ENCODE results near the gene GHR. TPM values are rescaled to one million over a fixed set of nuclear protein-coding genes. Genes with fewer than 3 reads are reported as not detected.

GHR gene
- total RNA-seq, 1 donor from 2014 or later = 0.17 TPM

- DNase-seq (ENCODE audit: low read depth) = no peak
- no peak for TF ChIP-seq CTCF (conservative IDR thresholded peaks at IDR 0.05; ENCODE audit: low read depth, low read length)
- H3K4me3 ChIP-seq (ENCODE audit: low read depth, low read length) = no peak overlapping the region
Observed at GRCh38 chr5:42506662-42507061, 83.4 kb downstream of the GHR start.

- no peak for TF ChIP-seq CTCF (conservative IDR thresholded peaks at IDR 0.05; ENCODE audit: low read depth, low read length)
- no peak overlapping the region for H3K4me3 ChIP-seq (ENCODE audit: low read depth, low read length)
- DNase-seq (ENCODE audit: low read depth) = no peak
Observed at GRCh38 chr5:42507451-42508097, 84.3 kb downstream of the GHR start.

DNA sequence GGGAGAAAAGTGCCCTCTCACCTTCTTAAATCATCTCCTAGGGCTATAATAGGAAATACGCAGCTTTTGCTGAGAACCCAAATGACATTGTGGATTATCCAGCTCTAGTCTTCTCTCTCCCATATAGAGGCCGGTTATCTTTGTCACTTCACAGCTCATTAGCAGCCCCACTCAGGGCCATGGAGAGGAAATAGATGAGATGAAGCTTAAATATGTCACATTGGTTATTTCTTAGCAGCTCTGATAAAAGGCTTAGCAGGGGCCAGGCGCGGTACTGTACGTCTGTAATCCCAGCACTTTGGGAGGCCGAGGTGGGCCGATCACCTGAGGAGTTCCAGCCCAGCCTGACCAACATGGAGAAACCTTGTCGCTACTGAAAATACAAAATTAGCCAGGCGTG, 90.0 kb downstream of the GHR start:
- no peak for DNase-seq (ENCODE audit: low read depth)
- TF ChIP-seq CTCF (conservative IDR thresholded peaks at IDR 0.05; ENCODE audit: low read depth, low read length) = no peak

DNA sequence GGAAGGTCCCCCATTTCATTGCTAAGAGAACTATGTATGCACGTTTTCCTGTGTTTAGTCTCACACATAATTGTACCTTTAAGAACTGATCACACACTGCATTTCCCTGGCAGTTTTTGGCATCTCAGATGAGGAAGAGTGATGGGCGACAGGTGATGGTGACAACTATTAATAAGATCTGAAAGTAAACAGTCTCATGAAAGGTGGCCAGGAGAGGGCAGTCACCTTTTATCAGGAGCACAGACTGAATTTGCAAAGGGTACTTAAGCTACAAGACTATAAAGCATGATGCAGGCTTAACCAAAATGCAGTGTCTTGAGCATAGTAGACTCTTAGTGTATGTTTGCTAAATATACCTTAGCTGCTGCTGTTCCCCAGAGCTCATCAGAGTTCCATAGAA, 91.5 kb downstream of the GHR start:
- no peak for DNase-seq (ENCODE audit: low read depth)
- no peak overlapping the region for H3K4me3 ChIP-seq (ENCODE audit: low read depth, low read length)
- peak; percentile 37 for TF ChIP-seq CTCF (conservative IDR thresholded peaks at IDR 0.05; ENCODE audit: low read depth, low read length)

More for the DNA sequence above, 90.0 kb downstream of the GHR start:
- no peak overlapping the region for H3K4me3 ChIP-seq (ENCODE audit: low read depth, low read length)

DNA sequence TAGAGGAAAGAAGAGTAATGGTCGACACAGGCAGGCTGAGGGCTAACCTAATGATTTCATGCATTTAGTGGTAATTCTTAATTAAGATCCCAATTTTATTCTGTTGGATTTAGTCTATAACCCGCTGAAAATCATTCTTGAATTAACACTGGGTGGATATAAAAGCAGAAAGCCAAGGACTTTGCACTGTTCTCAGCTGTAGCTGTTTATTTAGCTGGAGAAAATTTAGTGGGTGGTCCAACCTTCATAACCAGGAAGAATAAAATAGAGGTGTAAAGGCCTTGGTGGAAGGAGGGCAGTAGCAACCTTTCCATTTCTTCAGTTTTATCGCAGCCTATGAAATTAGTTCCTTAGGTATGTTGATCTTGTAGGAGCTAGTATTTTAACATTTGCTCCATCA, 92.3 kb downstream of the GHR start:
- TF ChIP-seq CTCF (conservative IDR thresholded peaks at IDR 0.05; ENCODE audit: low read depth, low read length) = no peak
- DNase-seq (ENCODE audit: low read depth) = no peak

DNA sequence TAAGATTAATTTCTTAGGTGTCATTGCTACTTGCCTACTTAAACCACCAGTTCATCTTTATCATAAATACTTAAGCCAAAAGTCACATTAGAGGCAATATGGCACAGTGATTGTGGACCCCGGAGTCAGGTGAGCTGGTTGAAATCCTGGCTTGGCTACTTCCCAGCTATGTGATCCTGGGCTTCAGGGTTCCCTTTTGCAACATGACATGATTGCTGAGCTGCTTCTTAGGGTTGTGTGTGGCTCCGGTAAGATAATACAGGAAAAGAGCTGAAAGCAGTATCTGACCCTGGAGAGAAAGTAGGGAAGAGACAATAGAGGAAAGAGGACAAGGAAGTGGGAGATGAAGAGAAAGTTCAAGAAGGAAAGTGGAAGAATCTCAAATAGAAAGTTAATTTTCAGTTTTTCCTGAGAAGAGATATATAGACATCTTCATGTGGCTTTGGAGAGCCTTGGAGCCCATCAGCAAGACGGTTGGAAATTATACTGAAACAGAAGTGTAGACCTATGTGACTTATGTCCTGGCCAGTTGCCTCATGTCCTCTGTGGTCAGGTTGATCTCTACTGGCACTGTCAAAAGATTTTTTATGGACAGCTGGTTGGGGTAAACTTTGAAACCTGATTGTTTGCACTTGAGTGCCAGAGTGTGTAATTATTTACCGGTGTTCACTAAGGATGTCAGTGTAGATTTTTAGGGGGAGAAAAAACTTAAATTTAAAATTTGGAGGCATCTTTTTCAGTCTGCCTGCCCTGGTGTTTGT, 93.2 kb downstream of the GHR start:
- no peak overlapping the region for H3K4me3 ChIP-seq (ENCODE audit: low read depth, low read length)
- TF ChIP-seq CTCF (conservative IDR thresholded peaks at IDR 0.05; ENCODE audit: low read depth, low read length) = no peak
- DNase-seq (ENCODE audit: low read depth) = no peak

More for the DNA sequence above, 92.3 kb downstream of the GHR start:
- no peak overlapping the region for H3K4me3 ChIP-seq (ENCODE audit: low read depth, low read length)
